GM20000 (cell line): ENCODE data around the gene CR1.

Experiments
- DNase-seq: peaks from one replicate; pipeline ENCODE4 v3.0.0; 2012; ENCODE audit warnings: low spot score
- CTCF ChIP-seq: IDR thresholded peaks from 2 replicates; pipeline ENCODE4 v1.5.1; 2012; ENCODE audit warnings: mild to moderate bottlenecking, control low read depth; ENCODE audit errors: extremely low read depth, missing control alignments

CR1 gene

GRCh38 chr1:207495801-207496792 lies at the start of gene CR1:
Gene CR1, plus strand, starts transcription at chr1:207496157. Its CDS starts 111 bp downstream, at chr1:207496268.
- peak; percentile 64 for DNase-seq
- TF ChIP-seq CTCF, result no peak

- no peak for TF ChIP-seq CTCF
- no peak for DNase-seq
These were observed 42.3 kb upstream of the CR1 start for GRCh38 chr1:207453710-207454045.

GRCh38 chr1:207454046-207454964 lies 41.7 kb upstream of the CR1 start, which contains the start of gene CR2:
Gene CR2, plus strand, starts transcription at chr1:207454328. Its CDS starts 91 bp downstream, at chr1:207454419.
- peak; percentile 47 for TF ChIP-seq CTCF
- DNase-seq, result peak; percentile 79

DNA sequence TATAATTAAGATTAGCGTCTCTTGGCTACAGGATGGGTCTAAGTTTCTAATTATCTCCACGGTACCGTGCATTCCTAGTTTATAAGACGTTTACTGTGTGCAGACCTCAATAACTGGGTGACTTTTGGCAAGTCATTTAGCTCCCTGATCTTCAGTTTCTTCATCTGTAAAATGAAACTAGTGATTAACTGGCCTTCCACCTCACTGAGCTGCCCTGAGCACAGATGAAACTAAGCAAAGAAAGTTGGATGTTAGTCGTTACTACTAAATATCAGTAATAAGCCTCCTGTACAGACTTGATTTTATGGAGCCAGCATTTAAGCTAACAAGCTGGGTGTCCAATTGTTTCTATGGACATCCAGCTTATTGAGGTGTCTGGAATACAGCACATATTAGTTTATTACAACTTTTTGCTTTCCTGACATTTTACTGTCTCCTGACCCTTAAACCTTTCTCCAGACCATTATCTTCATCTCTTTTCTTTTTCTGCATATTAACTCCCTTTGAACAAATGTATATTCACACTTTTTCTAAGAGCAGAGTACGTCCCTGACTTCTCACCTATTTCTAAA lies 40.7 kb upstream of the CR1 start:
- no peak for TF ChIP-seq CTCF
- DNase-seq, result peak; percentile 31

GRCh38 chr1:207458414-207458813 lies 37.5 kb upstream of the CR1 start:
- no peak for DNase-seq
- no peak for TF ChIP-seq CTCF

GRCh38 chr1:207459008-207459407 lies 36.9 kb upstream of the CR1 start:
- DNase-seq, result no peak
- TF ChIP-seq CTCF, result no peak
